ENCODE data around the gene NSUN4. TPM values are rescaled to one million over a fixed set of nuclear protein-coding genes. Genes with fewer than 3 reads are reported as not detected.

NSUN4 gene
- total and polyA plus RNA-seq, 9 of the 15 experiments (the other 6 are each of a cell fraction or from before 2014, with no cell fraction given), result 33.4 to 60.2 (median 46.3) TPM

GRCh38 chr1:46344481-46344880 is 3.9 kb downstream of the NSUN4 start:
- no peaks in the 10 kb centered on the region for H3K9me3 ChIP-seq (replicated peaks; ENCODE audit: control insufficient read depth, insufficient read depth, low read depth, low read length)
- DNase-seq (ENCODE audit: extremely low read depth in 1 of 4, low spot score in 3 of 4) (no peak), ATAC-seq (no peak), FAIRE-seq (no peak)
- in situ Hi-C loops (cut with MboI), result no loop called here
- H3K4me3 ChIP-seq, result no peak overlapping the region
- ChIA-PET POLR2A (interaction anchor here (1.1 to 2.2 kb wide), 6 partner anchors 8 to 125 kb away, joined by 3 to 11 read pairs (median 4); no protein-coding TSS in a partner anchor), CTCF (ENCODE audit: low intra/inter-chr PET ratio) (no interaction called here)
- H3K36me3 ChIP-seq (ENCODE audit: control insufficient read depth, insufficient read depth, low read length), result peaks cover 79% of the 10 kb centered on the region
- peaks cover 21 to 25% of the 10 kb centered on the region in 2 experiments for H3K4me1 ChIP-seq (replicated peaks in 1 of 2; ENCODE audit: control insufficient read depth in 2 of 2, insufficient read depth in 2 of 2, low read length in 2 of 2)
- H3K79me2 ChIP-seq (ENCODE audit: control insufficient read depth, insufficient read depth, low read length), result peaks cover 63% of the 10 kb centered on the region
- H3K9me1 ChIP-seq (ENCODE audit: control insufficient read depth, insufficient read depth, low read length), result peaks cover 11% of the 10 kb centered on the region
- 86% methylated on average over 3 of the region's 3 CpGs for WGBS (ENCODE audit: insufficient coverage, low coverage, missing lambda C conversion rate)
- no peak overlapping the region for H3K27ac ChIP-seq (ENCODE audit: extremely low read depth, low read depth, low read length)
- H2AFZ ChIP-seq (ENCODE audit: low read depth, low read length), result no peak overlapping the region
- peaks cover 5% of the 10 kb centered on the region; the same call in 1 of the 2 replicates for H4K20me1 ChIP-seq (replicated peaks; ENCODE audit: control insufficient read depth, insufficient read depth, low read length)
- intact Hi-C loops (cut with micrococcal nuclease), result loop anchor here (10.0 kb wide), 1 partner anchor 60 kb away; no protein-coding TSS in a partner anchor
- BruUV-seq (replicated peaks), result no TSS peak
- no peak overlapping the region for H3K4me2 ChIP-seq (ENCODE audit: insufficient read depth, low read length)
- peak overlapping the region in 1 of 2 experiments; percentile 22; a peak in 1 of 4 replicates for H3K9ac ChIP-seq (ENCODE audit: insufficient read depth in 1 of 2, low read depth in 2 of 2, low read length in 2 of 2)
- H3K27me3 ChIP-seq (ENCODE audit: control insufficient read depth in 2 of 2, insufficient read depth in 2 of 2, low read length in 2 of 2), result no peaks in the 10 kb centered on the region
- TF ChIP-seq ZNF23 (CRISPR knock-in tag; IDR thresholded peaks at IDR 0.05) (no peak), ZBTB34 (CRISPR knock-in tag; IDR thresholded peaks at IDR 0.05) (no peak), HINFP (tag; conservative IDR thresholded peaks at IDR 0.05; ENCODE audit: low read depth) (no peak), SP2 (IDR thresholded peaks at IDR 0.05; ENCODE audit: extremely low read depth, low read depth, low read length, poor library complexity, severe bottlenecking) (no peak), TSC22D4 (tag; IDR thresholded peaks at IDR 0.05) (no peak), ZC3H8 (IDR thresholded peaks at IDR 0.05) (no peak), MXI1 (IDR thresholded peaks at IDR 0.05; ENCODE audit: low read depth, low read length) (no peak), MBD2 (IDR thresholded peaks at IDR 0.05; ENCODE audit: borderline replicate concordance, low read depth) (no peak), ZNF311 (CRISPR knock-in tag; IDR thresholded peaks at IDR 0.05) (no peak), TCF7L2 (IDR thresholded peaks at IDR 0.05; ENCODE audit: low read depth, low read length) (no peak), ZNF3 (CRISPR knock-in tag; IDR thresholded peaks at IDR 0.05) (no peak), SMAD3 (CRISPR knock-in tag; conservative IDR thresholded peaks at IDR 0.05) (no peak), POLR3A (IDR thresholded peaks at IDR 0.05; ENCODE audit: borderline replicate concordance, extremely low read depth, insufficient read depth, insufficient read length) (no peak), ZKSCAN1 (IDR thresholded peaks at IDR 0.05; ENCODE audit: low read depth, low read length) (no peak), RFX1 (IDR thresholded peaks at IDR 0.05) (no peak), CBX8 (IDR thresholded peaks at IDR 0.05; ENCODE audit: borderline replicate concordance, extremely low read depth, low read depth, low read length, poor library complexity, severe bottlenecking) (no peak), ZNF592 (IDR thresholded peaks at IDR 0.05) (no peak)
